Umbilical cord (tissue), 2 donors: ENCODE results near the gene GPR107. TPM values are rescaled to one million over a fixed set of nuclear protein-coding genes. Genes with fewer than 3 reads are reported as not detected.

ENCODE experiments used
- DNase-seq: peaks from one replicate; pipeline ENCODE4 v3.0.0-alpha.2; 2015; ENCODE audit warnings: low spot score
- total RNA-seq: library from RNA; depleted of rRNA; stranded (reverse); fragments of >200 nt; gene quantifications from one replicate; pipeline ENCODE4 v1.2.3, GENCODE V29; 2014; ENCODE audit warnings: low replicate concordance; ENCODE audit not compliant: insufficient read depth

Gene GPR107
- total RNA-seq, 1 donor from 2014 or later, result 53.7 TPM

DNA sequence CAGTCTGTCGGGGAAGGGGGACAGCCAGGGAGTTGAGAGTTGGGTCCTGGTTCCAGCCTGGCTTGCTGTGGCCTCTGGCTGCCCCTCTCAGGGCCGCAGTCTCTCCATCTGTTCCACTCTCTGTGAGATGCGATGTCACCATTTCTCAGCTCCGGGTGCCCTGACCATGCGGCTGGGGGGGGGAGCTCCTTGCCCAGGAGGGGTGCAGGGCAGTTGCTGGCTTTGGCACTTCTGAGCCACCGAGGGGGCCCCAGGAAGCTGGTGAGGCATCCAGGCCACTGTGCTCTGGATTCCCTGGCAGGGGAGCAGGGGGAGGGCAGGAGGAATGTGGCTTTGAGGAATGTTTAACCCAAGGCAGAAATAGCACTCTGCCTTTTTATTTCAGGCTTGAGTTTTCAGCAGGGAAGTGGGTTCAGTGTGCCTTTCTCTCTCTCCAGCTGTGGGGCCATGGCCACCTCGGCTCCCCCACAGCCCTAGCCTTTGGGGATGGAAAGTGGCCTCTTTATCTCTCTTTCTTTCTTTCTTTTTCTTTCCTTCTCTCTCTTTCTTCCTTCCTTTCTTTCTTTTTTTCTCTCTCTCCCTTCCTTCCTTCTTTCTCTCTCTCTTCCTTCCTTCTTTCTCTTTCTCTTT lies 129.5 kb downstream of the GPR107 start:
- DNase-seq, result peak; percentile 81

DNA sequence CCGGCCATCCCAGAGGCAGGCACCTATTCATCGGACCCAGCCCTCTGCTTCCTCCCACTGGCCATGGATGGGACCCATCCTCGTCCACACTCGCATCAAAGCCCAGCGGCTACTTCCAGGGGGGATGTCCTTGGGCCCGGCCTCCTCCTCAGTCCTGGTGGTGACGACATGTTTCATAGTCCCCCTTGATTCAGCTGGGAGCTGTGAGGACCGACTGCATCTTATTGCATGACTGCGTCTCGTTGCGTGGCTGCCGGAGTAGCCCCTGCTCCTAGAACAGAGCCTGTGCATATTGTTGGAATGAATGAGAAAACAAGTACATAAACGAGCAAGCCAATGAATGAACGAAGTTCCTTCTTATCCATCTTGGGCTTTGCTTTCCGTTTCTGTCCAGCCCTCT lies 131.3 kb downstream of the GPR107 start:
- DNase-seq, result no peak

DNA sequence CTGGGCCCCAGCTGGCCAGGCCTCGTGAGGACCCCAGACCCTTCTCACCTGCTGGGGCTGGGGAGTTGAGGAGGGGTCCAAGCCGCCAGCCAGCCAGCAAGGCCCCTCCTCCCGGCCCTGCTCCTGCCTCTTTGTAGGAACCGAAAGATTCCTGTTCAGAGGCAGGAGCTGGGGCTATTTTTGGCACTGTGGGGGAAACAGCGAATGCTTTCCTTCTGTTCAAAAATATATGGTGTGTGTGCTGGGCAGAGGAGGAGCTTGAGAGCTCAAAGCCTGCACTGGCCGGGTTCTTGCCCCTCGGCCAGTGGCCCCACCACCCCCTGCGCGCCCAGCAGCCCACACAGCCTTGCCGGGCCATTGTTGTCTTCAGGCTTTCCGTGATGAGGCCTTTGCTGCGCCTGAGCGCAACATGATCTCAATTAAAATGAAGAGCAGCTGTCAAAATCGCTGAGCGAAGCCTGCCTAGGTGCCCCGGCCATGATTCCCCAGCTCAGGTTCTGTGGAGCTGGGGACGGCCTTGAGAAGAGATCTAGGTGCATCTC lies 131.9 kb downstream of the GPR107 start:
- DNase-seq, result peak; percentile 82

DNA sequence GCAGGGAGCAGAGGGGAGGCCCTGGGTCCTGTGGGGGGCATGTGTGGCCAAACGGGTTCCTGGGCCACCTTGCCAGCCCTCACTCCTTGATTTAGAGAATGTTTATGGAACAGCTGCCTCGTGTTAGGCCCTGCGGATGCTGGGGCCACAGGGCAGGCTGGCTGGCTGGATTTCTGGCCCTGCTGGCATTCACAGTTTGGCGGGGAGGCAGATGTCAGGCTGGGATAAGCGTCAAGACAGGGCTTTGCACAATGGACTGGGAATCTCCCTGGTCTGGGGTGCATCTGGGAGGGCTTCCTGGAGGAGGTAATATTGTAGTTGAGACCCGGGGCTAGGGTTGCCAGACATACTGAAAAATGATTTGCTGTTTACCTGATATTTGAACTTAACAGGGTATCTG lies 132.3 kb downstream of the GPR107 start:
- no peak for DNase-seq

DNA sequence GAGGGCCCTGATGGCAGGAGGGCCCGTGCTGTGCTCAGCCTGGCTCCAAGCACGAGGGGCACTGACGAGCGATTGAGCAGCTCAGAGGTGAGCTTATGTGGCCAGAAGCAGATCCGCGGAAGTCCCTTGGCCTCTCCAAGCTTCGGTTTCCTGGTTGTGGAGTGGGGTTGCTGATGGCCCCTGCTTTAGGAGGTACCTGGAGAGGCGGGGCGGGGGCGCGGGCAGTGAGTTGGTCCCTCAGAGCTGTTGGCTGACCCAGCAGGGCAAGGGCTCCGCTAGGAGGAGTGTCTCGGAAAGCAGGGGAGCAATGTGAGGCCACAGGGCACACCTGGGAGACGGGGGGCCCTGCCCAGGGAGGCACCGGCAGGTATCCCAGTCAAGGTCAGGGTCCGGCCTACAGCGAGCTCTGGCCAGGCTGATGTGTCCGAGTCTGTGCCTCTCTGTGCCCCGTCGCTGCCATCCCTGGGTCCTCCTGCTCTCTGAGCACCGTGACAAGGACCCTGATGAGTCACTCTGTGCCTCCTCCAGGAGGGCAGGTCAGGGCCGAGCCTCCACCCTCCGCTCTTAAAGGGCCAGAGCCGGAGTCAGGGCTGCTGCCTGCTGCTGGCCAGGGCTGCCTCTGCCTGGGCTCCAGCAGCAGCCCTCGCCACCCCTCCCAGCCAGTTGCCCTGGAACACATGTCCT lies 133.3 kb downstream of the GPR107 start:
- DNase-seq, result peak; percentile 52

DNA sequence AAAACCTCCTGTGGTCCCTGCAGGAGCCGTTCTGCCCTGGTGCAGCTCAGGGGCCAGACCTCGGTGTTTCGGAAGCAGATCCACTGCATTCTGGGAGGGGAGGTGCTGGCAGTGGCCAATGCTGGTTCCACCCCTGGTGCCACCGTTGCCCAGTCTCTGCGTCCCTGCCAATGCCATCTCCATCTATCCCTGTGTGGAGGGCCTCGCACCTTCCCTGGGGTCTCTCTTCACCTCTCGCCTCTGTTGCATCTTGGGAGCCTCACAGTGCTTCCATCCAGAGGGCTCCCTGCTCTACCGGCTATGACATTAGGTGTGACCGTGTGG lies 133.8 kb downstream of the GPR107 start:
- no peak for DNase-seq

DNA sequence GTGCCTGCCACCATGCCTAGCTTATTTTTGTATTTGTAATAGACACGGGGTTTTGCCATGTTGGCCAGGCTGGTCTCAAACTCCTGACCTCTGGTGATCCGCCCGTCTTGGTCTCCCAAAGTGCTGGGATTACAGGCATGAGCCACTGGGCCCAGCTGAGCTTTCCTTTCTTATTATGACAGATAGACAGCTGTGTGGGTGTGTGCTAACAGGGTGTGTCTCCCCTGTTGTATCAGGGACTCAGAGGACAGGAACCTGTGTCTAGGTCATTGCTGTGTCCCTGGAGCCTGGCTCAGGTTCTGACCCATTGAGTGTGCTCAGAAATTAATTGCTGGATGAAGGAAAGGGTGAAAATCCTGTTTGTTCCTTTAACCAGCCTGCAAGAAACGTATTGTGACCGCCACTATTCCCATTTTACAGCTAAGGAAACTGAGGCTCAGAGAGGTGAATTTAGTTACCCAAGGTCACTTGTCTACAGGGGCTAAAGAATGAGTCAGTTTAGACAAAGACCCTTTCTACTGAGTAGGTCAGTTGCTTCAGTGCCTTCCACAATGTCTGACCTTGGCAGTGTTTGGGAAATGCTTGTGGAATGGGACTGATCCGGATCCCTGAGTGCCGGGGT lies 135.3 kb downstream of the GPR107 start:
- DNase-seq, result no peak

Other genes with a start within 250 kb of the GPR107 start
- gene TOR1A, start 229.8 kb upstream of the GPR107 start, total RNA-seq, result 13.0 TPM
- gene C9orf78, start 218.6 kb upstream of the GPR107 start, total RNA-seq, result 49.1 TPM
- gene USP20, start 218.4 kb upstream of the GPR107 start, total RNA-seq, result 27.2 TPM
- gene FNBP1, start 10.7 kb upstream of the GPR107 start, total RNA-seq, result 88.1 TPM
- gene NCS1, start 118.5 kb downstream of the GPR107 start, total RNA-seq, result 49.6 TPM
- gene HMCN2, start 211.9 kb downstream of the GPR107 start, total RNA-seq, result 7.5 TPM